ENCODE results near the gene NUDT5.

DNA sequence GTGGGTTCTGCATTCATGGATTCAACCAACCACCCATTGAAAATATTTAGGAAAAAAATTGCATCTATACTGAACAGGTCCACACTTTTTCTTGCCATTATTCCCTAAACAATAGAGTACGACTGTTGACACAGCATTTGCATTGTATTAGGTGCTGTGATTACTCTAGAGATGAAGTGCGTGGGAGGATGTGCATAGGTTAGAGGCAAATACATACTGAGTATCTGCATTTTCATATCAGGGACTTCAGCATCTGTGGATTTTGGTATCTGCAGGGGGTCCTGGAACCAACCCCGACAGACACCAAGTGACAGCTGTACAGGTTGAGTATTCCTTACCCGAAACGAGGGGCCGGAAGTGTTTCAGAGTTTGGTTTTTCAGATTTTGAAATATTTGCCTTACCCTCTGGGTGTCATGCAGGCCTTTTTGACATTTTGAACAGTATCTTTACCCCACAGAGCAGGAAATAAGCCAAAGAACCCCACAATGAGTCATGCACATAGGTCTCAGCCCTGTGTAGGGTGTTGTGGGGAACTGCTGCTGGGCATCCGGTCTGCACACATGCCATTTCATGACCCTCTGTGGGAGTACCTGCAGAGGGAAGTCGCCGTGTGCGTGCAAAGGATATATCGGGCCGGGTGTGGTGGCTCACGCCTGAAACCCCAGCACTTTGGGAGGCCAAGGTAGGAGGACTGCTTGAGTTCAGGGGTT, 14.5 kb downstream of the NUDT5 start:
- TF ChIP-seq POLR2A (IDR thresholded peaks at IDR 0.05): no peak
- TF ChIP-seq, protein P1, sequence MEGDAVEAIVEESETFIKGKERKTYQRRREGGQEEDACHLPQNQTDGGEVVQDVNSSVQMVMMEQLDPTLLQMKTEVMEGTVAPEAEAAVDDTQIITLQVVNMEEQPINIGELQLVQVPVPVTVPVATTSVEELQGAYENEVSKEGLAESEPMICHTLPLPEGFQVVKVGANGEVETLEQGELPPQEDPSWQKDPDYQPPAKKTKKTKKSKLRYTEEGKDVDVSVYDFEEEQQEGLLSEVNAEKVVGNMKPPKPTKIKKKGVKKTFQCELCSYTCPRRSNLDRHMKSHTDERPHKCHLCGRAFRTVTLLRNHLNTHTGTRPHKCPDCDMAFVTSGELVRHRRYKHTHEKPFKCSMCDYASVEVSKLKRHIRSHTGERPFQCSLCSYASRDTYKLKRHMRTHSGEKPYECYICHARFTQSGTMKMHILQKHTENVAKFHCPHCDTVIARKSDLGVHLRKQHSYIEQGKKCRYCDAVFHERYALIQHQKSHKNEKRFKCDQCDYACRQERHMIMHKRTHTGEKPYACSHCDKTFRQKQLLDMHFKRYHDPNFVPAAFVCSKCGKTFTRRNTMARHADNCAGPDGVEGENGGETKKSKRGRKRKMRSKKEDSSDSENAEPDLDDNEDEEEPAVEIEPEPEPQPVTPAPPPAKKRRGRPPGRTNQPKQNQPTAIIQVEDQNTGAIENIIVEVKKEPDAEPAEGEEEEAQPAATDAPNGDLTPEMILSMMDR (IDR thresholded peaks at IDR 0.05): no peak

Data from Peyer's patch (tissue), 4 donors.